ENCODE data around the gene TMEM259.
"Not testable (repeated sequence)": the region's sequence is repeated elsewhere in the genome, so short reads cannot be mapped to it uniquely, and the experiment has no call there.

TMEM259 gene

GRCh38 chr19:1038978-1039645 is 18.2 kb upstream of the TMEM259 start:
- no peak for DNase-seq

- no peak for DNase-seq
Measured at GRCh38 chr19:1037621-1038064, 16.7 kb upstream of the TMEM259 start.

- no peak for DNase-seq
Measured at GRCh38 chr19:1035998-1036621, 15.2 kb upstream of the TMEM259 start.

- no peak for DNase-seq
Measured at GRCh38 chr19:1032264-1032867, 11.4 kb upstream of the TMEM259 start.

- DNase-seq: peak; percentile 41
Measured at GRCh38 chr19:1028062-1028926, 7.4 kb upstream of the TMEM259 start.

GRCh38 chr19:1027650-1028061 is 6.7 kb upstream of the TMEM259 start:
- DNase-seq: no peak

- no peak for DNase-seq
Measured at GRCh38 chr19:1026783-1027649, 6.1 kb upstream of the TMEM259 start.

- DNase-seq: peak; percentile 16
Measured at GRCh38 chr19:1025960-1026782, 5.2 kb upstream of the TMEM259 start, which contains the start of gene CNN2. CNN2 (plus strand) TSS chr19:1026608; CDS start chr19:1026662, 54 bp downstream.

- not testable (repeated sequence) for DNase-seq
Measured at GRCh38 chr19:1025080-1025479, 4.2 kb upstream of the TMEM259 start.

- DNase-seq: not testable (repeated sequence)
Measured at GRCh38 chr19:1023883-1024188, 2.9 kb upstream of the TMEM259 start.

GRCh38 chr19:1019980-1020867 is 699 bp downstream of the TMEM259 start:
- DNase-seq: no peak

- no peak for DNase-seq
Measured at GRCh38 chr19:1019616-1019961, 1.3 kb downstream of the TMEM259 start.

GRCh38 chr19:1018932-1019615 is 1.8 kb downstream of the TMEM259 start:
- no peak for DNase-seq

- DNase-seq: no peak
Measured at GRCh38 chr19:1018393-1018792, 2.5 kb downstream of the TMEM259 start.

- DNase-seq: no peak
Measured at GRCh38 chr19:1017906-1018305, 3.0 kb downstream of the TMEM259 start.

- no peak for DNase-seq
Measured at GRCh38 chr19:1017115-1017905, 3.6 kb downstream of the TMEM259 start.

- no peak for DNase-seq
Measured at GRCh38 chr19:1016647-1017114, 4.2 kb downstream of the TMEM259 start.

- DNase-seq: no peak
Measured at GRCh38 chr19:1015782-1016646, 4.9 kb downstream of the TMEM259 start.

Measured in NCI-H146 (cell line).